ENCODE results near the gene VPS13D.
"Not testable (repeated sequence)": the region's sequence is repeated elsewhere in the genome, so short reads cannot be mapped to it uniquely, and the experiment has no call there.

VPS13D gene

GRCh38 chr1:12506281-12507280 lies 276.8 kb downstream of the VPS13D start:
- DNase-seq (ENCODE audit: low read depth in 3 of 3, low spot score in 1 of 3), result no peak

- DNase-seq (ENCODE audit: low read depth in 3 of 3, low spot score in 1 of 3), result no peak
These were observed 277.8 kb downstream of the VPS13D start for GRCh38 chr1:12507631-12508030.

GRCh38 chr1:12508849-12509248 lies 279.0 kb downstream of the VPS13D start:
- no peak for DNase-seq (ENCODE audit: low read depth in 3 of 3, low spot score in 1 of 3)

GRCh38 chr1:12511128-12511484 lies 281.3 kb downstream of the VPS13D start:
- no peak for DNase-seq (ENCODE audit: low read depth in 3 of 3, low spot score in 1 of 3)

GRCh38 chr1:12511516-12512468 lies 282.0 kb downstream of the VPS13D start:
- DNase-seq (ENCODE audit: low read depth in 3 of 3, low spot score in 1 of 3), result no peak

- DNase-seq (ENCODE audit: low read depth in 3 of 3, low spot score in 1 of 3), result no peak
These were observed 283.4 kb downstream of the VPS13D start for GRCh38 chr1:12513181-12513580.

GRCh38 chr1:12514590-12514989 lies 284.8 kb downstream of the VPS13D start:
- DNase-seq (ENCODE audit: low read depth in 3 of 3, low spot score in 1 of 3), result no peak

- no peak for DNase-seq (ENCODE audit: low read depth in 3 of 3, low spot score in 1 of 3)
These were observed 285.4 kb downstream of the VPS13D start for GRCh38 chr1:12515234-12515633.

- no peak for DNase-seq (ENCODE audit: low read depth in 3 of 3, low spot score in 1 of 3)
These were observed 286.9 kb downstream of the VPS13D start for GRCh38 chr1:12516741-12517140.

- DNase-seq (ENCODE audit: low read depth in 3 of 3, low spot score in 1 of 3), result no peak
These were observed 289.3 kb downstream of the VPS13D start for GRCh38 chr1:12518931-12519692.

GRCh38 chr1:12519693-12520364 lies 290.0 kb downstream of the VPS13D start:
- no peak for DNase-seq (ENCODE audit: low read depth in 3 of 3, low spot score in 1 of 3)

- DNase-seq (ENCODE audit: low read depth in 3 of 3, low spot score in 1 of 3), result no peak
These were observed 291.3 kb downstream of the VPS13D start for GRCh38 chr1:12521096-12521495.

- DNase-seq (ENCODE audit: low read depth in 3 of 3, low spot score in 1 of 3), result not testable (repeated sequence)
These were observed 292.9 kb downstream of the VPS13D start for GRCh38 chr1:12522780-12523179.

- no peak for DNase-seq (ENCODE audit: low read depth in 3 of 3, low spot score in 1 of 3)
These were observed 294.4 kb downstream of the VPS13D start for GRCh38 chr1:12524266-12524665.

- no peak for DNase-seq (ENCODE audit: low read depth in 3 of 3, low spot score in 1 of 3)
These were observed 295.7 kb downstream of the VPS13D start for GRCh38 chr1:12525311-12526181.

- DNase-seq (ENCODE audit: low read depth in 3 of 3, low spot score in 1 of 3), result no peak
These were observed 297.7 kb downstream of the VPS13D start for GRCh38 chr1:12527564-12527963.

GRCh38 chr1:12528021-12528852 lies 298.4 kb downstream of the VPS13D start:
- no peak for DNase-seq (ENCODE audit: low read depth in 3 of 3, low spot score in 1 of 3)

GRCh38 chr1:12529640-12530174 lies 299.9 kb downstream of the VPS13D start:
- DNase-seq (ENCODE audit: low read depth in 3 of 3, low spot score in 1 of 3), result no peak
